Parathyroid adenoma (tissue), 2 donors: ENCODE measurements around the gene OLAH.

Experiments
- H2AFZ ChIP-seq: fragments of 300-600 bp; sonication (generic); one replicate; pipeline ENCODE4 v1.7.0; 2017; ENCODE audit warnings: antibody characterized with exemption, mild to moderate bottlenecking
- H3K27ac ChIP-seq: fragments of 300-600 bp; sonication (generic); one replicate; pipeline ENCODE4 v1.7.0; 2017
- H3K27me3 ChIP-seq: fragments of 300-600 bp; sonication (generic); one replicate; pipeline ENCODE4 v1.7.0; 2017; ENCODE audit warnings: low read length; ENCODE audit not compliant: control insufficient read depth, insufficient read depth
- H3K36me3 ChIP-seq: fragments of 300-600 bp; sonication (generic); one replicate; pipeline ENCODE4 v1.7.0; 2017; ENCODE audit warnings: low read length; ENCODE audit not compliant: control insufficient read depth, insufficient read depth
- H3K4me1 ChIP-seq: fragments of 300-600 bp; sonication (generic); one replicate; pipeline ENCODE4 v1.7.0; 2017; ENCODE audit warnings: control low read depth
- H3K4me2 ChIP-seq: fragments of 300-600 bp; sonication (generic); one replicate; pipeline ENCODE4 v1.7.0; 2017; ENCODE audit warnings: low read length
- H3K4me3 ChIP-seq: fragments of 300-600 bp; sonication (generic); one replicate; pipeline ENCODE4 v1.7.0; 2017; ENCODE audit warnings: low read depth, low read length
- H3K79me2 ChIP-seq: fragments of 300-600 bp; sonication (generic); one replicate; pipeline ENCODE4 v1.7.0; 2017; ENCODE audit warnings: control low read depth
- H3K9ac ChIP-seq: fragments of 300-600 bp; sonication (generic); one replicate; pipeline ENCODE4 v1.7.0; 2017; ENCODE audit warnings: mild to moderate bottlenecking
- H3K9me3 ChIP-seq: fragments of 300-600 bp; sonication (generic); one replicate; pipeline ENCODE4 v1.7.0; 2017; ENCODE audit warnings: low read length; ENCODE audit not compliant: control insufficient read depth
- TF ChIP-seq, protein P1 (sequence below): fragments of 300-600 bp; sonication (generic); IDR thresholded peaks from one replicate; pipeline ENCODE4 v1.7.0; 2017; ENCODE audit warnings: antibody characterized with exemption, mild to moderate bottlenecking
- donor health status: primary hyperparathyroidism.

The OLAH gene

GRCh38 chr10:15088428-15089261, 44.9 kb downstream of the OLAH start, which contains the start of gene ACBD7:
ACBD7 (minus strand) TSS chr10:15088776; CDS start chr10:15088728, 48 bp downstream.
- Histone ChIP-seq H3K27me3 (no peaks in the 10 kb centered on the region), H3K9ac (no peak within 1 kb of the TSS), H3K27ac (no peak within 1 kb of the TSS), H3K9me3 (no peaks in the 10 kb centered on the region), H3K4me2 (peak within 1 kb of the TSS; percentile 57), H2AFZ (peak within 1 kb of the TSS; percentile 86), H3K36me3 (no peaks in the 10 kb centered on the region), H3K79me2 (no peaks in the 10 kb centered on the region), H3K4me1 (peaks cover 4% of the 10 kb centered on the region), H3K4me3 (peak within 1 kb of the TSS; percentile 48)
- TF ChIP-seq, protein P1, sequence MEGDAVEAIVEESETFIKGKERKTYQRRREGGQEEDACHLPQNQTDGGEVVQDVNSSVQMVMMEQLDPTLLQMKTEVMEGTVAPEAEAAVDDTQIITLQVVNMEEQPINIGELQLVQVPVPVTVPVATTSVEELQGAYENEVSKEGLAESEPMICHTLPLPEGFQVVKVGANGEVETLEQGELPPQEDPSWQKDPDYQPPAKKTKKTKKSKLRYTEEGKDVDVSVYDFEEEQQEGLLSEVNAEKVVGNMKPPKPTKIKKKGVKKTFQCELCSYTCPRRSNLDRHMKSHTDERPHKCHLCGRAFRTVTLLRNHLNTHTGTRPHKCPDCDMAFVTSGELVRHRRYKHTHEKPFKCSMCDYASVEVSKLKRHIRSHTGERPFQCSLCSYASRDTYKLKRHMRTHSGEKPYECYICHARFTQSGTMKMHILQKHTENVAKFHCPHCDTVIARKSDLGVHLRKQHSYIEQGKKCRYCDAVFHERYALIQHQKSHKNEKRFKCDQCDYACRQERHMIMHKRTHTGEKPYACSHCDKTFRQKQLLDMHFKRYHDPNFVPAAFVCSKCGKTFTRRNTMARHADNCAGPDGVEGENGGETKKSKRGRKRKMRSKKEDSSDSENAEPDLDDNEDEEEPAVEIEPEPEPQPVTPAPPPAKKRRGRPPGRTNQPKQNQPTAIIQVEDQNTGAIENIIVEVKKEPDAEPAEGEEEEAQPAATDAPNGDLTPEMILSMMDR: peak; percentile 59

DNA sequence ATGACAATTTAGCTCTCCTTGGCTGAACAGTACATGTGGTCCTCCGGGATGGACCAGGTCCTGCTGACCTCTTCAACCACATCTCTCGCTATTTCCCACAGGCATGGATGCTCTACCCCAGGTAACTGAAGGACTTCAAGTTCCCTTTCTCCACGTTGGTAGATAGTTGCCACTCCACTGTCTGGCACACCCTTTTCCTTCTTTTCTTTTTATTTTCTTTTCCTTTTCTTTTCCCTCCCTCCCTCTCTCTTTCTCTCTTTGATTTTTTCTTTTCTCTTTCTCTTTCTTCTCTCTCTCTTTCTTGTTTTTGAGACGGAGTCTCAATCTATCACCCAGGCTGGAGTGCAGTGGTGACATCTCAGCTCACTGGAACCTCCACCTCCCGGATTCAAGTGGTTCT, 47.7 kb downstream of the OLAH start:
- Histone ChIP-seq H3K27me3 (no peaks in the 10 kb centered on the region), H3K9me3 (no peaks in the 10 kb centered on the region), H3K27ac (no peak overlapping the region), H3K4me1 (peaks cover 4% of the 10 kb centered on the region), H3K9ac (no peak overlapping the region), H3K4me3 (no peak overlapping the region), H3K36me3 (no peaks in the 10 kb centered on the region), H3K4me2 (no peak overlapping the region), H3K79me2 (no peaks in the 10 kb centered on the region), H2AFZ (no peak overlapping the region)
- TF ChIP-seq, protein P1: no peak

- Histone ChIP-seq H3K27ac (no peak overlapping the region), H3K9me3 (no peaks in the 10 kb centered on the region), H3K9ac (no peak overlapping the region), H3K36me3 (no peaks in the 10 kb centered on the region), H2AFZ (no peak overlapping the region), H3K4me1 (peaks cover 4% of the 10 kb centered on the region), H3K4me2 (no peak overlapping the region), H3K27me3 (no peaks in the 10 kb centered on the region), H3K4me3 (no peak overlapping the region), H3K79me2 (peaks cover 1% of the 10 kb centered on the region)
- TF ChIP-seq, protein P1: no peak
Measured at GRCh38 chr10:15092855-15093408, 49.2 kb downstream of the OLAH start.

DNA sequence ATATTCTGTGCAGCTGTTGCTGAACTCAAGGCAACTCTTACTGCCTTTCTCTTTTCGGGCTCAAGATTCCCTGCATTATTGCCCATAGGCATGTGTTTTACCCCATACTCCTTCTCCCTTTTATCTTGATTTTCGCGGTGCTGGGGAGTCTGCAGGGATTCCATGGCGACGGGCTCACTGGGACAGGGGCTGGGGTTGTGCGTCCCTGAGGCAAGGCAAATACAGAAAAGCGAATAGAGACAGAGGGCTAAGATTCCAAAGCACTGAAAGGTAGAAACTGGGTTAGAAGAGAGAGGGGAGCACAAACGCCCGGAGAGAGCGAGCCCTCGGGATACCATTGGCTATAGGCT, 52.9 kb downstream of the OLAH start:
- Histone ChIP-seq H3K4me3 (peak overlapping the region; percentile 96), H3K4me2 (peak overlapping the region; percentile 100), H3K4me1 (peaks cover 3% of the 10 kb centered on the region), H3K27ac (peak overlapping the region; percentile 99), H3K36me3 (no peaks in the 10 kb centered on the region), H3K9ac (no peak overlapping the region), H2AFZ (peak overlapping the region; percentile 96), H3K79me2 (peaks cover 20% of the 10 kb centered on the region), H3K9me3 (no peaks in the 10 kb centered on the region), H3K27me3 (no peaks in the 10 kb centered on the region)
- TF ChIP-seq, protein P1: no peak
